Brain pericyte (primary cell): ENCODE results near the gene INTS11.
A peak's percentile ranks its signal among the peaks of the same experiment; 100 is the strongest.
"Not testable (repeated sequence)": the region's sequence is repeated elsewhere in the genome, so short reads cannot be mapped to it uniquely, and the experiment has no call there.

ENCODE experiments used
- DNase-seq: peaks from one replicate; pipeline ENCODE4 v3.0.0-alpha.2; 2012; ENCODE audit warnings: low read depth, low spot score

The INTS11 gene

GRCh38 chr1:1324524-1325287 lies at the start of gene INTS11, which contains the start of gene CPTP:
Gene INTS11 (minus strand): TSS chr1:1324660. CDS start chr1:1324608, 52 bp downstream.
Gene CPTP (plus strand): TSS chr1:1324802. CDS start chr1:1326911, 2,109 bp downstream.
- peak; percentile 47 for DNase-seq

- DNase-seq: no peak
These were observed 49.5 kb upstream of the INTS11 start for GRCh38 chr1:1373815-1374588.

GRCh38 chr1:1373051-1373814 lies 48.8 kb upstream of the INTS11 start:
- DNase-seq: no peak

GRCh38 chr1:1371746-1372711 lies 47.6 kb upstream of the INTS11 start:
- no peak for DNase-seq

- no peak for DNase-seq
These were observed 46.9 kb upstream of the INTS11 start for GRCh38 chr1:1371364-1371745.

- no peak for DNase-seq
These were observed 46.4 kb upstream of the INTS11 start for GRCh38 chr1:1370771-1371300.

GRCh38 chr1:1370094-1370493 lies 45.6 kb upstream of the INTS11 start:
- not testable (repeated sequence) for DNase-seq

- no peak for DNase-seq
These were observed 42.9 kb upstream of the INTS11 start for GRCh38 chr1:1367315-1367714.

- DNase-seq: no peak
These were observed 42.2 kb upstream of the INTS11 start for GRCh38 chr1:1366699-1367066.

- no peak for DNase-seq
These were observed 41.6 kb upstream of the INTS11 start for GRCh38 chr1:1365875-1366698.

GRCh38 chr1:1364266-1364665 lies 39.8 kb upstream of the INTS11 start:
- DNase-seq: no peak

- DNase-seq: peak; percentile 49
These were observed 37.5 kb upstream of the INTS11 start for GRCh38 chr1:1361982-1362423.

GRCh38 chr1:1361233-1361981 lies 36.9 kb upstream of the INTS11 start:
- no peak for DNase-seq

GRCh38 chr1:1360506-1361169 lies 36.2 kb upstream of the INTS11 start:
- DNase-seq: no peak

- peak; percentile 79 for DNase-seq
These were observed 35.4 kb upstream of the INTS11 start for GRCh38 chr1:1359664-1360468.

GRCh38 chr1:1359308-1359663 lies 34.8 kb upstream of the INTS11 start:
- DNase-seq: peak; percentile 81

GRCh38 chr1:1358433-1359271 lies 34.2 kb upstream of the INTS11 start, which contains the start of gene MXRA8:
Gene MXRA8 (minus strand): TSS chr1:1358555. CDS start chr1:1358504, 51 bp downstream.
- DNase-seq: peak; percentile 60
